ENCODE measurements around the gene RDH14. TPM values are rescaled to one million over a fixed set of nuclear protein-coding genes. Genes with fewer than 3 reads are reported as not detected.

RDH14 gene
- total RNA-seq, 1 donor from 2014 or later: 15.4 TPM

- H3K4me1 Mint-ChIP-seq (ENCODE audit: unreplicated experiment): no peaks in the 10 kb centered on the region
- H3K27ac Mint-ChIP-seq (ENCODE audit: unreplicated experiment): no peak overlapping the region
- TF ChIP-seq CTCF (IDR thresholded peaks at IDR 0.05; ENCODE audit: unreplicated experiment): no peak
- no peak for DNase-seq (ENCODE audit: low spot score)
- peaks cover 8% of the 10 kb centered on the region for H3K36me3 Mint-ChIP-seq (ENCODE audit: low read depth, unreplicated experiment)
- no peaks in the 10 kb centered on the region for H3K9me3 Mint-ChIP-seq (ENCODE audit: unreplicated experiment)
- no peak overlapping the region for H3K4me3 Mint-ChIP-seq (ENCODE audit: unreplicated experiment)
- H3K27me3 Mint-ChIP-seq (ENCODE audit: unreplicated experiment): no peaks in the 10 kb centered on the region
Measured at GRCh38 chr2:18588802-18589201, 28.3 kb upstream of the RDH14 start.

DNA sequence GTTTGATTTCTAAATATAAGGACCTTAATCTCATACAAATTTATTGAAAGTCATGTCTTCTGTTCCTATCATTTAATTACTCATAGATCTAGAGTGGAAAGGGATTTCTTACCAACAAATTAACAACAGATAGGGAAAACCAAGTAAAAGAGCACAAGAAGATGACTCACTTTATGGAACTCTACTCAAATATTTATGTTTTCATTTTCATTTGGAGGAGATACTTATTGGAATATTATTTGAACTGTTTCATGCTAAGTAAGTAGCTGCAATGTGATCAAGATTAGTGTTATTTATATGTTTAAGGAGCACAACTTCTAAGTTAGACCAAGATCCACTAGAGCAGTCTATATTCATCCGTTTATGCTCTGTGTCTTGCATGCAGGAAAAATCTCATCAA is 27.6 kb upstream of the RDH14 start:
- no peaks in the 10 kb centered on the region for H3K4me1 Mint-ChIP-seq (ENCODE audit: unreplicated experiment)
- no peak for TF ChIP-seq CTCF (IDR thresholded peaks at IDR 0.05; ENCODE audit: unreplicated experiment)
- H3K36me3 Mint-ChIP-seq (ENCODE audit: low read depth, unreplicated experiment): peaks cover 8% of the 10 kb centered on the region
- no peak overlapping the region for H3K27ac Mint-ChIP-seq (ENCODE audit: unreplicated experiment)
- H3K27me3 Mint-ChIP-seq (ENCODE audit: unreplicated experiment): no peaks in the 10 kb centered on the region
- DNase-seq (ENCODE audit: low spot score): no peak
- H3K9me3 Mint-ChIP-seq (ENCODE audit: unreplicated experiment): no peaks in the 10 kb centered on the region
- no peak overlapping the region for H3K4me3 Mint-ChIP-seq (ENCODE audit: unreplicated experiment)

GRCh38 chr2:18585526-18585925 is 25.1 kb upstream of the RDH14 start:
- no peak for TF ChIP-seq CTCF (IDR thresholded peaks at IDR 0.05; ENCODE audit: unreplicated experiment)
- no peak overlapping the region for H3K4me3 Mint-ChIP-seq (ENCODE audit: unreplicated experiment)
- DNase-seq (ENCODE audit: low spot score): no peak
- no peak overlapping the region for H3K27ac Mint-ChIP-seq (ENCODE audit: unreplicated experiment)
- no peaks in the 10 kb centered on the region for H3K4me1 Mint-ChIP-seq (ENCODE audit: unreplicated experiment)
- no peaks in the 10 kb centered on the region for H3K27me3 Mint-ChIP-seq (ENCODE audit: unreplicated experiment)
- H3K9me3 Mint-ChIP-seq (ENCODE audit: unreplicated experiment): no peaks in the 10 kb centered on the region
- H3K36me3 Mint-ChIP-seq (ENCODE audit: low read depth, unreplicated experiment): peaks cover 8% of the 10 kb centered on the region

DNA sequence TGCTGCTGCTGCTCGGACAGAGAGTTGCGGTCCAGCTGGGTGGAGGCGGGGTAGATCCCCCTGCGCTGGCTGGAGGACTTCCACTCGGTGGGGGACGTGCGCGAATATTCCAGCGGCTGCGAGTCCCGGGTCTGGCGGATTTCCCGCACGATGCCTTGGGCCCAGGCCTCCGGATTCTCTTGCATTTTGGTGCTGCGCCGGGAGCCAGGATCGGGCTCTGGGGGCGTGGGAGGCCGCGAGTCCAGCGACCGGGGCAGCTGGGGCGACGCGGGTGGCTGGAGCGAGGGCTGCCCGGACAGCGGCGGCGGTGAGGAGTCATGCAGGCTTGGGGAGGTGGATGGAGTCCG is 24.1 kb upstream of the RDH14 start:
- Mint-ChIP-seq H3K27ac (ENCODE audit: unreplicated experiment) (no peak overlapping the region), H3K4me3 (ENCODE audit: unreplicated experiment) (no peak overlapping the region), H3K4me1 (ENCODE audit: unreplicated experiment) (no peaks in the 10 kb centered on the region), H3K9me3 (ENCODE audit: unreplicated experiment) (no peaks in the 10 kb centered on the region), H3K36me3 (ENCODE audit: low read depth, unreplicated experiment) (peaks cover 8% of the 10 kb centered on the region), H3K27me3 (ENCODE audit: unreplicated experiment) (no peaks in the 10 kb centered on the region)
- no peak for TF ChIP-seq CTCF (IDR thresholded peaks at IDR 0.05; ENCODE audit: unreplicated experiment)
- no peak for DNase-seq (ENCODE audit: low spot score)

DNA sequence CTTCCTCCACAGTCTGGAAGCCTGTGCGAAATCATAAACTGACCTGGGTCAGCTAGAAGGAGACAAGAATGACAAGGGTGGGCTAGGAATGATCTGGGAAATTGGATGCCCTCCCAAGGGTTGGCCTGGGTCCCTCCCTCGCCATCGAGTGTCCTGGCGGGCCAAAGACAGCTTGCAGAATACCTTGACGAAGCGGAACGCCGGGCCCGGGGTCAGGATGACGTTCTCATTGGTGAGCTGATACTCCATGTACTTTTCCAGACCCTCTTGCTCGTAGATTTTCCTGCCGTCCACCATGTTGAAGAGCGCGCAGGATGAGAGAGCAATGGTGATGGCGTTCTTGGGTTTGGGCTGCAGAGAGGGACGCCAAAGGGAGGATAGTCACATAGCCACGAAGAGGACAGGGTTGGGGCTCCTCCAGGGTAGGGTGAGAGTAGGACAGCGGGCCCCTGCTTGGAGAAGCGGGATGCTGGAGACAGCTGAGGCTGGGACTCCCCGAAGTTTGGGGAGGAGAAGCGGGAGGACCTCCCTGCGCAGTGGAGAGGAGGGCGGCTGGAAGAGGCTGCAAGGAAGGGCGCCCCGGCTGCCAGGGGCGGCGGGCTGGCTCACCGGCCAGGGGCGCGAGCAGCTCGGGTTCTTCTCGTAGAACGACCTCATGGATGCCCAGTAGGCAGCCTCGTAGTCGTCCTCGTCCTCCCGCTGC is 23.6 kb upstream of the RDH14 start:
- H3K9me3 Mint-ChIP-seq (ENCODE audit: unreplicated experiment): no peaks in the 10 kb centered on the region
- no peak overlapping the region for H3K27ac Mint-ChIP-seq (ENCODE audit: unreplicated experiment)
- H3K36me3 Mint-ChIP-seq (ENCODE audit: low read depth, unreplicated experiment): peaks cover 8% of the 10 kb centered on the region
- H3K4me3 Mint-ChIP-seq (ENCODE audit: unreplicated experiment): no peak overlapping the region
- H3K27me3 Mint-ChIP-seq (ENCODE audit: unreplicated experiment): no peaks in the 10 kb centered on the region
- DNase-seq (ENCODE audit: low spot score): no peak
- no peaks in the 10 kb centered on the region for H3K4me1 Mint-ChIP-seq (ENCODE audit: unreplicated experiment)
- TF ChIP-seq CTCF (IDR thresholded peaks at IDR 0.05; ENCODE audit: unreplicated experiment): no peak

Measured in endothelial cell (in vitro differentiated cells).